Esophagus squamous epithelium (tissue), 5 donors: ENCODE measurements around the gene HCAR2. TPM values are rescaled to one million over a fixed set of nuclear protein-coding genes. Genes with fewer than 3 reads are reported as not detected.
"Not testable (repeated sequence)": the region's sequence is repeated elsewhere in the genome, so short reads cannot be mapped to it uniquely, and the experiment has no call there.

ENCODE experiments used
- DNase-seq: peaks from one replicate; lab custom pipeline; 2025; lab: John Stamatoyannopoulos, UW
- H3K27ac ChIP-seq, 4 donors: fragments of 200-600 bp; sonication (generic); one replicate each; pipeline ENCODE4 v1.5.1; 2016 to 2019; ENCODE audit warnings: mild to moderate bottlenecking in 1 of 4
- H3K27me3 ChIP-seq, 4 donors: fragments of 200-600 bp; sonication (generic); 1 replicate in 3 of 4; 2 replicates in 1 of 4; pipeline versions ENCODE4 v1.5.1 to v1.6.0; 2017 to 2021; ENCODE audit warnings: antibody characterized with exemption in 1 of 4
- H3K36me3 ChIP-seq, 3 donors: fragments of 200-600 bp; sonication (generic); one replicate each; pipeline ENCODE4 v1.5.1; 2016 to 2019
- H3K4me1 ChIP-seq, 3 donors: fragments of 200-600 bp; sonication (generic); one replicate each; pipeline ENCODE4 v1.5.1; 2017 to 2019
- H3K4me3 ChIP-seq, 4 donors: fragments of 200-600 bp; sonication (generic); 1 replicate in 3 of 4; 2 replicates in 1 of 4; pipeline ENCODE4 v1.5.1; 2016 to 2019; ENCODE audit warnings: mild to moderate bottlenecking in 2 of 4, moderate library complexity in 1 of 4
- H3K9me3 ChIP-seq, 3 donors: fragments of 200-600 bp; sonication (generic); one replicate each; pipeline ENCODE4 v1.5.1; 2016 to 2019
- CTCF ChIP-seq, 6 experiments: fragments of 450-650 bp in 4 of 6; fragments of 200-600 bp in 2 of 6; sonication (generic) in 2 of 6; IDR thresholded peaks; one replicate each; pipeline ENCODE4 v1.5.1; 2016 to 2019; ENCODE audit warnings: antibody characterized with exemption in 6 of 6, mild to moderate bottlenecking in 4 of 6, moderate library complexity in 4 of 6
- POLR2A ChIP-seq, 4 donors: fragments of 450-650 bp; IDR thresholded peaks; one replicate each; pipeline ENCODE4 v1.6.1; 2017; ENCODE audit warnings: antibody characterized with exemption in 4 of 4, mild to moderate bottlenecking in 4 of 4, moderate library complexity in 3 of 4
- WGBS, 2 donors: methylation state at CpG; one replicate each; pipeline ENCODE4 v1.1.5; 2018; 5-methylcytosine and 5-hydroxymethylcytosine counted together
- intact Hi-C: fragments of 100-400 bp; cut with DNase I; formaldehyde crosslinking; loops from one replicate; pipeline ENCODE4 v1.15.0; 2022
- total RNA-seq, 4 donors: library from RNA; depleted of rRNA; stranded (reverse); fragments of >200 nt; gene quantifications; one replicate each; pipeline ENCODE4 v1.1.0, GENCODE V29; 2016
- donor health status: DM: yes; HTN: yes; CAD: no.

Gene HCAR2
- total RNA-seq, 4 donors from 2014 or later = 12.0 to 24.1 (median 17.7) TPM

- Histone ChIP-seq H3K27ac (peak overlapping the region in 1 of 4 donors; percentile 42), H3K4me1 (peaks cover 0 to 32% (median 5%) of the 10 kb centered on the region in 3 donors)
- H3K9me3 ChIP-seq, H3K4me3 ChIP-seq, intact Hi-C loops, DNase-seq, H3K36me3 ChIP-seq, H3K27me3 ChIP-seq: not testable (repeated sequence)
- WGBS, 2 donors = 56 to 65% methylated on average over 2 of the region's 2 CpGs
Observed at GRCh38 chr12:122710341-122710740, 7.2 kb upstream of the HCAR2 start.

GRCh38 chr12:122709287-122709686 lies 6.1 kb upstream of the HCAR2 start:
- WGBS, 2 donors = no CpG with 5 or more reads among the region's 3 CpGs
- H3K9me3 ChIP-seq, intact Hi-C loops, H3K4me3 ChIP-seq, H3K36me3 ChIP-seq, DNase-seq, H3K27me3 ChIP-seq: not testable (repeated sequence)
- H3K27ac ChIP-seq = peak overlapping the region in 2 of 4 donors; percentile 50 to 77
- peaks cover 0 to 32% (median 5%) of the 10 kb centered on the region in 3 donors for H3K4me1 ChIP-seq

GRCh38 chr12:122703841-122704240 lies 684 bp upstream of the HCAR2 start:
- Histone ChIP-seq H3K27ac (peak overlapping the region in 3 of 4 donors; percentile 70 to 87 (median 83)), H3K4me1 (peaks cover 0 to 47% (median 0%) of the 10 kb centered on the region in 3 donors)
- H3K4me3 ChIP-seq, DNase-seq, H3K36me3 ChIP-seq, intact Hi-C loops, H3K9me3 ChIP-seq, H3K27me3 ChIP-seq: not testable (repeated sequence)
- 63 to 84% methylated on average over 3 of the region's 3 CpGs for WGBS, 2 donors

GRCh38 chr12:122701481-122701880 lies 1.7 kb downstream of the HCAR2 start:
- Histone ChIP-seq H3K4me1 (peaks cover 0 to 49% (median 0%) of the 10 kb centered on the region in 3 donors), H3K27ac (peak overlapping the region; percentile 28 to 87 (median 76)), H3K4me3 (peak overlapping the region; percentile 3 to 45 (median 37))
- H3K9me3 ChIP-seq, H3K27me3 ChIP-seq, DNase-seq, intact Hi-C loops, H3K36me3 ChIP-seq: not testable (repeated sequence)
- whole genome bisulfite sequencing, 2 donors = 49 to 50% methylated on average over 3 to 4 of the region's 4 CpGs

GRCh38 chr12:122700038-122700710 lies 3.0 kb downstream of the HCAR2 start:
- H3K27ac ChIP-seq = peak overlapping the region; percentile 76 to 87 (median 82)
- H3K36me3 ChIP-seq, H3K9me3 ChIP-seq, H3K27me3 ChIP-seq, intact Hi-C loops, DNase-seq: not testable (repeated sequence)
- peak overlapping the region in 3 of 4 donors; percentile 36 to 45 (median 38) for H3K4me3 ChIP-seq
- WGBS, 2 donors = 17 to 53% methylated on average over 1 to 3 of the region's 9 CpGs
- peaks cover 0 to 51% (median 0%) of the 10 kb centered on the region in 3 donors for H3K4me1 ChIP-seq

- intact Hi-C loops = not testable (repeated sequence)
Observed at GRCh38 chr12:122696922-122697321, 6.2 kb downstream of the HCAR2 start.

GRCh38 chr12:122691566-122691965 lies 11.6 kb downstream of the HCAR2 start:
- intact Hi-C loops = no loop called here
- TF ChIP-seq CTCF (IDR thresholded peaks at IDR 0.05) = no peak
- no peak for TF ChIP-seq POLR2A (IDR thresholded peaks at IDR 0.05)
- DNase-seq = no peak
- Histone ChIP-seq H3K36me3 (no peaks in the 10 kb centered on the region), H3K4me3 (no peak overlapping the region), H3K9me3 (no peaks in the 10 kb centered on the region), H3K27me3 (no peaks in the 10 kb centered on the region), H3K4me1 (peaks cover 0 to 9% (median 0%) of the 10 kb centered on the region in 3 donors), H3K27ac (no peak overlapping the region)
- 80 to 81% methylated on average over 3 of the region's 3 CpGs for WGBS, 2 donors

More at GRCh38 chr12:122696922-122697321, 6.2 kb downstream of the HCAR2 start:
- not testable (repeated sequence) for DNase-seq, H3K9me3 ChIP-seq, H3K36me3 ChIP-seq, H3K27me3 ChIP-seq, H3K4me3 ChIP-seq
- Histone ChIP-seq H3K4me1 (peaks cover 0 to 39% (median 0%) of the 10 kb centered on the region in 3 donors), H3K27ac (peak overlapping the region in 2 of 4 donors; percentile 4 to 76)
- WGBS, 2 donors = 53 to 73% methylated on average over 2 of the region's 2 CpGs

- DNase-seq = no peak
- no peak for TF ChIP-seq CTCF (IDR thresholded peaks at IDR 0.05)
- no peaks in the 10 kb centered on the region for H3K9me3 ChIP-seq
- 77 to 85% methylated on average over 2 to 3 of the region's 3 CpGs for WGBS, 2 donors
- no peaks in the 10 kb centered on the region for H3K27me3 ChIP-seq
- H3K27ac ChIP-seq = no peak overlapping the region
- H3K4me3 ChIP-seq = no peak overlapping the region
- H3K36me3 ChIP-seq = no peaks in the 10 kb centered on the region
- H3K4me1 ChIP-seq = no peaks in the 10 kb centered on the region
- intact Hi-C loops = no loop called here
Observed at GRCh38 chr12:122688291-122688690, 14.9 kb downstream of the HCAR2 start.
